Endodermal cell (in vitro differentiated cells): ENCODE data around the gene MAPK8IP3. TPM values are rescaled to one million over a fixed set of nuclear protein-coding genes. Genes with fewer than 3 reads are reported as not detected.

Source experiments
- DNase-seq: peaks from one replicate; pipeline ENCODE4 v3.0.0-alpha.2; 2017
- H3K27ac ChIP-seq: 2 replicates; pipeline ENCODE4 v1.5.1; 2013; ENCODE audit warnings: mild to moderate bottlenecking, low read depth, low read length, moderate library complexity
- H3K27me3 ChIP-seq: 2 replicates; pipeline ENCODE4 v1.6.1; 2013; ENCODE audit warnings: mild to moderate bottlenecking, low read length, moderate library complexity; ENCODE audit not compliant: insufficient read depth, control insufficient read depth, poor library complexity, severe bottlenecking
- H3K36me3 ChIP-seq: 2 replicates; pipeline ENCODE4 v1.7.0; 2013; ENCODE audit warnings: mild to moderate bottlenecking, low read length, moderate library complexity; ENCODE audit not compliant: control insufficient read depth, insufficient read depth
- H3K4me1 ChIP-seq: one replicate; pipeline ENCODE4 v1.7.0; 2013; ENCODE audit warnings: low read length; ENCODE audit not compliant: control insufficient read depth, insufficient read depth
- H3K4me3 ChIP-seq: 2 replicates; pipeline ENCODE4 v1.5.1; 2013; ENCODE audit warnings: mild to moderate bottlenecking, low read length, moderate library complexity
- H3K9ac ChIP-seq: 2 replicates; pipeline ENCODE4 v1.6.1; 2013; ENCODE audit warnings: mild to moderate bottlenecking, low read length, moderate library complexity; ENCODE audit not compliant: poor library complexity, severe bottlenecking; ENCODE audit errors: extremely low read depth
- H3K9me3 ChIP-seq: 2 replicates; pipeline ENCODE4 v1.6.1; 2013; ENCODE audit warnings: mild to moderate bottlenecking, low read length, moderate library complexity; ENCODE audit not compliant: control insufficient read depth
- H3K27ac Mint-ChIP-seq: 2 replicates; pipeline ENCODE4 v1.8.0; 2020; ENCODE audit warnings: mixed read lengths
- H3K27me3 Mint-ChIP-seq: 2 replicates; pipeline ENCODE4 v1.8.0; 2021; ENCODE audit warnings: mild to moderate bottlenecking, mixed read lengths; ENCODE audit not compliant: insufficient read depth
- H3K36me3 Mint-ChIP-seq: 2 replicates; pipeline ENCODE4 v1.8.0; 2020; ENCODE audit warnings: low read depth, mixed read lengths
- H3K4me1 Mint-ChIP-seq: 2 replicates; pipeline ENCODE4 v1.8.0; 2020; ENCODE audit warnings: mixed read lengths
- H3K4me3 Mint-ChIP-seq: 2 replicates; pipeline ENCODE4 v1.8.0; 2020; ENCODE audit warnings: mild to moderate bottlenecking, moderate library complexity, mixed read lengths
- H3K9me3 Mint-ChIP-seq: 2 replicates; pipeline ENCODE4 v1.8.0; 2020; ENCODE audit warnings: mild to moderate bottlenecking, mixed read lengths
- WGBS, 2 experiments: methylation state at CpG; one replicate each; pipeline versions ENCODE4 v1.1.5 to v1.1.7; 2013; ENCODE audit warnings: missing lambda C conversion rate in 2 of 2, mixed read lengths in 1 of 2; ENCODE audit not compliant: insufficient coverage in 1 of 2, insufficient read length in 1 of 2; 5-methylcytosine and 5-hydroxymethylcytosine counted together
- total RNA-seq, 2 donors: library from RNA; stranded (reverse); fragmentation: NEBNext Ultra II Directional in 1 of 2; extraction: Animal tissue kit (Norgen Biotek cat#: 25700) in 1 of 2; gene quantifications; 2 replicates in 1 of 2; 3 replicates in 1 of 2; pipeline ENCODE4 v1.2.1, GENCODE V29; 2021
- TF ChIP-seq, protein P1 (sequence below): fragments of 200-600 bp; sonication (generic); conservative IDR thresholded peaks from 2 replicates; pipeline ENCODE4 v1.5.0; 2021; ENCODE audit warnings: antibody characterized with exemption, mild to moderate bottlenecking

Gene MAPK8IP3
- total RNA-seq, 2 donors from 2014 or later = 76.0 to 84.0 TPM

- Histone ChIP-seq H3K4me3 (no peak overlapping the region), H3K27ac (no peak overlapping the region), H3K36me3 (peaks cover 96% of the 10 kb centered on the region), H3K27me3 (no peaks in the 10 kb centered on the region), H3K4me1 (no peaks in the 10 kb centered on the region), H3K9me3 (no peaks in the 10 kb centered on the region), H3K9ac (no peak overlapping the region)
- H3K27ac Mint-ChIP-seq = no peak overlapping the region
- TF ChIP-seq, protein P1, sequence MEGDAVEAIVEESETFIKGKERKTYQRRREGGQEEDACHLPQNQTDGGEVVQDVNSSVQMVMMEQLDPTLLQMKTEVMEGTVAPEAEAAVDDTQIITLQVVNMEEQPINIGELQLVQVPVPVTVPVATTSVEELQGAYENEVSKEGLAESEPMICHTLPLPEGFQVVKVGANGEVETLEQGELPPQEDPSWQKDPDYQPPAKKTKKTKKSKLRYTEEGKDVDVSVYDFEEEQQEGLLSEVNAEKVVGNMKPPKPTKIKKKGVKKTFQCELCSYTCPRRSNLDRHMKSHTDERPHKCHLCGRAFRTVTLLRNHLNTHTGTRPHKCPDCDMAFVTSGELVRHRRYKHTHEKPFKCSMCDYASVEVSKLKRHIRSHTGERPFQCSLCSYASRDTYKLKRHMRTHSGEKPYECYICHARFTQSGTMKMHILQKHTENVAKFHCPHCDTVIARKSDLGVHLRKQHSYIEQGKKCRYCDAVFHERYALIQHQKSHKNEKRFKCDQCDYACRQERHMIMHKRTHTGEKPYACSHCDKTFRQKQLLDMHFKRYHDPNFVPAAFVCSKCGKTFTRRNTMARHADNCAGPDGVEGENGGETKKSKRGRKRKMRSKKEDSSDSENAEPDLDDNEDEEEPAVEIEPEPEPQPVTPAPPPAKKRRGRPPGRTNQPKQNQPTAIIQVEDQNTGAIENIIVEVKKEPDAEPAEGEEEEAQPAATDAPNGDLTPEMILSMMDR = no peak
- H3K4me1 Mint-ChIP-seq = no peaks in the 10 kb centered on the region
- no peak overlapping the region for H3K4me3 Mint-ChIP-seq
- no peak for DNase-seq
- H3K9me3 Mint-ChIP-seq = no peaks in the 10 kb centered on the region
- 95% methylated on average over 7 of the region's 7 CpGs for WGBS, 2 experiments
- no peaks in the 10 kb centered on the region for H3K27me3 Mint-ChIP-seq
- H3K36me3 Mint-ChIP-seq = peaks cover 91% of the 10 kb centered on the region
Observed at GRCh38 chr16:1669698-1670097, 36.3 kb upstream of the MAPK8IP3 start.

GRCh38 chr16:1670371-1670770 lies 35.6 kb upstream of the MAPK8IP3 start:
- Mint-ChIP-seq H3K36me3 (peaks cover 91% of the 10 kb centered on the region), H3K27ac (no peak overlapping the region), H3K4me1 (no peaks in the 10 kb centered on the region), H3K27me3 (no peaks in the 10 kb centered on the region), H3K9me3 (no peaks in the 10 kb centered on the region), H3K4me3 (no peak overlapping the region)
- Histone ChIP-seq H3K36me3 (peaks cover 96% of the 10 kb centered on the region), H3K27me3 (no peaks in the 10 kb centered on the region), H3K27ac (no peak overlapping the region), H3K9ac (no peak overlapping the region), H3K4me3 (no peak overlapping the region), H3K4me1 (no peaks in the 10 kb centered on the region), H3K9me3 (no peaks in the 10 kb centered on the region)
- 97% methylated on average over 14 to 19 of the region's 19 CpGs for WGBS, 2 experiments
- TF ChIP-seq, protein P1 = no peak
- no peak for DNase-seq

- H3K36me3 ChIP-seq = peaks cover 97% of the 10 kb centered on the region
- no peaks in the 10 kb centered on the region for H3K4me1 ChIP-seq
- H3K9ac ChIP-seq = no peak overlapping the region
- Mint-ChIP-seq H3K27me3 (no peaks in the 10 kb centered on the region), H3K9me3 (no peaks in the 10 kb centered on the region), H3K4me1 (no peaks in the 10 kb centered on the region), H3K27ac (no peak overlapping the region), H3K36me3 (peaks cover 91% of the 10 kb centered on the region), H3K4me3 (no peak overlapping the region)
- H3K4me3 ChIP-seq = no peak overlapping the region
- no peaks in the 10 kb centered on the region for H3K27me3 ChIP-seq
- TF ChIP-seq, protein P1 = no peak
- 92 to 95% methylated on average over 5 to 7 of the region's 7 CpGs for WGBS, 2 experiments
- no peaks in the 10 kb centered on the region for H3K9me3 ChIP-seq
- H3K27ac ChIP-seq = no peak overlapping the region
- no peak for DNase-seq
Observed at GRCh38 chr16:1670866-1671265, 35.1 kb upstream of the MAPK8IP3 start.
